GM12872 (cell line): ENCODE data around the gene SCN9A.

Experiments used
- TF ChIP-seq, protein P1 (sequence below): IDR thresholded peaks from 3 replicates; pipeline ENCODE4 v1.5.1; 2011; ENCODE audit warnings: low read depth, mild to moderate bottlenecking, low read length, moderate library complexity; ENCODE audit not compliant: insufficient read depth

The SCN9A gene

DNA sequence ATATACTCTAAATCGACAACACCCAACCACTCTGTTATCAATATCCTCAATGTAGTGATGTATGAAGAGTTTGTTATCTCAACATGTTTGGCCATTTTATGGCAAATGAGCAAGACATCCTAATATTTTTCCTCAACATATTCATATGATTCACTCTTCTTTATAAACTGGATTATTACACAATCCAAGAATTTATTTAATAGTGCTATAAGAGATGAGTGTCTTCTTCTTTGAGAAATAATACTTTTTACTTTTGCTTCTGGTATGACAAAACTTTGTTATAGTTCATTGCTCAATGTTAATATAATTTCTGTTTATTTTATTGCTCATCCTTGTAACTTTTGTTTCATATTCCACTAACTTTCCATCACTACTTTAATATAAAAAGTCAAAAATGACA is 44.3 kb downstream of the SCN9A start:
- TF ChIP-seq, protein P1, sequence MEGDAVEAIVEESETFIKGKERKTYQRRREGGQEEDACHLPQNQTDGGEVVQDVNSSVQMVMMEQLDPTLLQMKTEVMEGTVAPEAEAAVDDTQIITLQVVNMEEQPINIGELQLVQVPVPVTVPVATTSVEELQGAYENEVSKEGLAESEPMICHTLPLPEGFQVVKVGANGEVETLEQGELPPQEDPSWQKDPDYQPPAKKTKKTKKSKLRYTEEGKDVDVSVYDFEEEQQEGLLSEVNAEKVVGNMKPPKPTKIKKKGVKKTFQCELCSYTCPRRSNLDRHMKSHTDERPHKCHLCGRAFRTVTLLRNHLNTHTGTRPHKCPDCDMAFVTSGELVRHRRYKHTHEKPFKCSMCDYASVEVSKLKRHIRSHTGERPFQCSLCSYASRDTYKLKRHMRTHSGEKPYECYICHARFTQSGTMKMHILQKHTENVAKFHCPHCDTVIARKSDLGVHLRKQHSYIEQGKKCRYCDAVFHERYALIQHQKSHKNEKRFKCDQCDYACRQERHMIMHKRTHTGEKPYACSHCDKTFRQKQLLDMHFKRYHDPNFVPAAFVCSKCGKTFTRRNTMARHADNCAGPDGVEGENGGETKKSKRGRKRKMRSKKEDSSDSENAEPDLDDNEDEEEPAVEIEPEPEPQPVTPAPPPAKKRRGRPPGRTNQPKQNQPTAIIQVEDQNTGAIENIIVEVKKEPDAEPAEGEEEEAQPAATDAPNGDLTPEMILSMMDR = no peak

DNA sequence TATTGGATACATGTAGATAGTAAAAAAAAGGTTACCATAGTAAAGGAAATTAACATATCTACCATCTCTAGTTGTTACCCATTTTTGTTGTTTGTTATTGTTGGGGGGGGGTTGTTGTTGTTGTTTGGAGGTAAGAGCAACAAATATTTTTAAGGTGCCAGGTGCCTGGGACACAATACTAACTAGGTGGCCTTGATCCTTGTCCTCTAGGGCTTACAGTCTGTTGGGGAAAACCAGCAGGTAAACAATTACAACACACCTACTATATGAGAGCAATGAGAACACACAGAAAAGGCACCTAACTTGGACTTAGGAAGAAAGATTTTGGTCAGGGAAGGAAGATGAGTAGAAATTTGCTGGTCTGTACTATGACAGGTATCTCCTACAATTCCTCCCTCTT is 46.3 kb downstream of the SCN9A start:
- TF ChIP-seq, protein P1 = no peak

DNA sequence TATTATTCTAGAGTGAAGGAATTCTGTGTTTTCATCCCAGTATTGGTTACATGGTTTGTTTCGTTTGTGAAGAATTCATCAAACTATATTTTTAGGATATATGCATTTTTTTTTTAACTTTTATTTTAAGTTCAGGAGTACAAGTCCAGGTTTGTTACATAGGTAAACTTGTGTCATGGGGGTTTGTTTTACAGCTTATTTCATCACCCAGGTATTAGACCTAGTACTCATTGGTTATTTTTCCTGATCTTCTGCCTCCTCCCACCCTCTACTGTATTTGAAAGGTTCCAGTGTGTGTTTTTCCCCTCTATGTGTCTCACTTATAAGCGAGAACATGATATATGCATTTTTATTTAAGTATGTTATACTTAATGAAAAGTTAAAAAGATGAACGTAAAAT is 47.6 kb downstream of the SCN9A start:
- TF ChIP-seq, protein P1 = no peak

DNA sequence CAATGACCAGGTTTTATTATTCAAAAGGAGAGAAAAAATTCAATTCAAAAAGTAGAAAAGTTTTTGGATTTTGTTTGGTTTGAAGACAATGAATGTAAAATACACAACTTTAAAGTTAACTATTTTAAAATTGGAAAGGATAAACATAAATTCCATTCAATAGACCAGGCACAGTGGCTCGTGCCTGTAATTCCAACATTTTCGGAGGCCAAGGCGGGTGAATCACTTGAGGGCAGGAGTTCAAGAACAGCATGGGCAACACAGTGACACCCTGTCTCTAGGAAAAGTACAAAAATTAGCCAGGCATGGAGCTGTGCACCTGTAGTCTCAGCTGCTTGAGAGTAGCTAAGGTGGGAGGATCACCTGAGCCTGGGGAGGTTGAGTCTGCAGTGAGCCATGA is 54.7 kb downstream of the SCN9A start:
- TF ChIP-seq, protein P1 = no peak

DNA sequence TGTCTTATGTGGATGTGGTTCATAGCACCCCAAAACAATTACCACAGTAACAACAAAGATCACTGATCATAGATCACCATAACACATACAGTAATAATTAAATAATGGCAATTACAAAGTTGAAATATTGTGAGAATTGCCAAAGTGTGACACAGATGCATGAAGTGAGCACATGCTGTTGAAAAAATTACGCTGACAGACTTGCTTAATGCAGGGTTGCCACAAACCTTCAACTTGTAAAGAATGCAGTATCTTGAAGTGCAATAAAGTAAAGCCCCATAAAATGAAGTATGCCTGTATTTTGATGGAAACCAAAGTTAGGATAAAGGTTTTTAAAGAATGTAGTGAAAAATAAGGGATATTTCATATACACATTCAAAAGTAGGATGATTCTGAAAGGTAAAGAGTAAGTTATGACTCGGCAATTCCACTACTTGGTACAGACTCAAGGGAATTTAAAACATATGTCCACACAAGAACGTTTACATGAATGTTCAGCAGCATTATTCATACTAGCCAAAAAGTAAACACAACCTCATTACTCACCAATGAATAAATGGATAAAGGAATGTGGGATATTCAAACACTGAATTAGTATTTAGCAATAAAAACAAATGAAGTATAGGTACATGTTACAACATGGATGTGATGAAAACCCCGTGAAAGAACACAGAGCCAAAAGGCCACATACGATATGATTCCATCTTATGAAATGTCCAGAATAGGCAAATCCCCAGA is 61.6 kb downstream of the SCN9A start:
- TF ChIP-seq, protein P1 = no peak

DNA sequence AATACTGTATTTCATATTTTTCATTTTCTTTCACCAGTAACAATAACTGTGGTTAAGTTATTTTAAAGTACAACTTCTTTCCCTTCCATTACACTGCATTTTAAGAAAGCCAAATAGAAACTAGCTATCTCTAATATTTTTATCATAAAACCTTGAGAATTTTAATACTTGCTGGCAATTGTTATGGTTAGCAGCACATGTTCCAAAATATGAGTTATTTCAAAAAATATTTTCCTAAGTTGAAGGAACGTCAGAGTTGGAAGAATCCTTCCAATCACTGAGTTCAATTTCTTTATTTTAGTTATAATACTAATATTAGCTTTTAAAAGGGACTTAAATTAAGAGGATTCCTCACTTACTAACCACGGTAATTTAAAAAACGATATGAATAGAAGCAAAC is 68.4 kb downstream of the SCN9A start:
- TF ChIP-seq, protein P1 = no peak

DNA sequence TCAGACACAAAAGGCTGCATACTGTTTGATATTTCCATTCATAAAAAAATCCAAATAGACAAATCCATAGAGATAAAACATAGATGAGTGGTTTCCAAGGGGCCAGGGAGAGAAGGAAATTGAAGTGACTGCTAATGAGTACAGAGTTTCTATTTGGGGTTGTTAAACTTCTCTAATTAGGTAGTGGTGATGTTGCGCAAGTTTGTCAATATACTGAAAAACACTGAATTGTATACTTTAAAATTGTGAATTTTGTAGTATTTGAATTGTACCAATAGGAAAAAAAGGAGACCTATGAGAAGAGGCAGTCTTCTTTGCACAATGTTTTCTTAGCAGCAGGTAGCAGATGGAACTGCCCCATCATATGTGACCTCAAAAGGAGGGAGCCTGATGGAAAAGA is 71.1 kb downstream of the SCN9A start:
- TF ChIP-seq, protein P1 = no peak

DNA sequence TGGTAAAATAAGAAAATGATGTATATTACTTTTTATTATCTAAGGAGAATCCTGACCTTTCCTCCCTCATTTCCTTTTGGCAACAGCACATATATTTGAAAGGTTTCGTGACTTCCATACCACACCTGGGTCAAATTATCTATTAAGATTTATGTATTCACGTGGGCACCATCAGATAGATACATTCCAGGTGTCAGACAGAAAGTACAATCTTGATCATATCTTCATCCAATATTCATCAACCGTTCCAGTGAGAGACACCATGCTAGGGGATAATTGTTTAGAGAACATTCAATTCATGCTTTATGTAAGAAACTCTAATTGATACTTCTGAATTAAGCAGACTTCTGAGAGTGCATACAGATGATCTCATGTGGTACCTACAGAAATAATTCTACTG is 73.7 kb downstream of the SCN9A start:
- TF ChIP-seq, protein P1 = no peak
